ENCODE measurements around the gene FRMD4A.

DNA sequence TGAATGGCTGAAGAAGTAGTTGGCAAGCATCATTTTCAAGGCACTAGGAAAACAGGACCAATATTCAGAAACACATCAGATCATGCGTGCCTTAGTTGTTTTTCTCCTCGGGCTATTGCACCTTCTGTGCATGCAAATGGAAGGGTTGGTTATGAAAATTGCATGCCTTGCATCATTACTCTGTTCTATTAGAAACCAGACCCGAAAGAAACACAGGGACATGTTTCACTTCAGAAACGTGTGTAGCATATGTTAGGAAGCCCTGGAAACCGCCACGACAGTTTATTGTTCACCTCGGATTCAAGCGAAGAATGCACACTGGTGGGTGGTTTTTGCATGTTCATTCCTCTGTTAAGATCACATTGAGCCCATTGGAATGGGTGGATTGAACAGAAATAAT, 214.7 kb downstream of the FRMD4A start:
- TF ChIP-seq POLR2AphosphoS5 (IDR thresholded peaks at IDR 0.05) = no peak
- TF ChIP-seq, protein P1, sequence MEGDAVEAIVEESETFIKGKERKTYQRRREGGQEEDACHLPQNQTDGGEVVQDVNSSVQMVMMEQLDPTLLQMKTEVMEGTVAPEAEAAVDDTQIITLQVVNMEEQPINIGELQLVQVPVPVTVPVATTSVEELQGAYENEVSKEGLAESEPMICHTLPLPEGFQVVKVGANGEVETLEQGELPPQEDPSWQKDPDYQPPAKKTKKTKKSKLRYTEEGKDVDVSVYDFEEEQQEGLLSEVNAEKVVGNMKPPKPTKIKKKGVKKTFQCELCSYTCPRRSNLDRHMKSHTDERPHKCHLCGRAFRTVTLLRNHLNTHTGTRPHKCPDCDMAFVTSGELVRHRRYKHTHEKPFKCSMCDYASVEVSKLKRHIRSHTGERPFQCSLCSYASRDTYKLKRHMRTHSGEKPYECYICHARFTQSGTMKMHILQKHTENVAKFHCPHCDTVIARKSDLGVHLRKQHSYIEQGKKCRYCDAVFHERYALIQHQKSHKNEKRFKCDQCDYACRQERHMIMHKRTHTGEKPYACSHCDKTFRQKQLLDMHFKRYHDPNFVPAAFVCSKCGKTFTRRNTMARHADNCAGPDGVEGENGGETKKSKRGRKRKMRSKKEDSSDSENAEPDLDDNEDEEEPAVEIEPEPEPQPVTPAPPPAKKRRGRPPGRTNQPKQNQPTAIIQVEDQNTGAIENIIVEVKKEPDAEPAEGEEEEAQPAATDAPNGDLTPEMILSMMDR (IDR thresholded peaks at IDR 0.05) = no peak
